HCT116 (cell line): Measurements from ENCODE around the gene MUC6. TPM values are rescaled to one million over a fixed set of nuclear protein-coding genes. Genes with fewer than 3 reads are reported as not detected.

Source experiments
- ATAC-seq: fragments of 200-7000 bp; cut with Tn5 transposase; 2 replicates; pipeline ENCODE4 v1.9.1; 2020; ENCODE audit warnings: mild to moderate bottlenecking, moderate library complexity
- BruUV-seq: library from RNA; stranded (reverse); fragments of 400-500 nt; replicated peaks from 2 replicates; lab custom pipeline; 2021; lab: Mats Ljungman, UMichigan
- CTCF ChIA-PET: fragments of 300-600 bp; sonication (Branson Sonifier 250); formaldehyde crosslinking; loops from one replicate; lab custom pipeline; 2021; ENCODE audit warnings: antibody characterized with exemption; lab: Charles Lee
- POLR2A ChIA-PET: fragments of 300-600, 350-600 bp; sonication (Branson Sonifier 250); formaldehyde crosslinking; loops from one replicate; lab custom pipeline; 2021; ENCODE audit warnings: antibody characterized with exemption; lab: Charles Lee
- RAD21 ChIA-PET, 2 experiments: fragments of 300-600 bp; sonication (Branson Sonifier 250); formaldehyde crosslinking; loops; one replicate each; lab custom pipeline; 2023; ENCODE audit warnings: low total read pairs in 2 of 2; ENCODE audit not compliant: uncharacterized antibody in 2 of 2, unreplicated experiment in 2 of 2, low non-redundant PET in 1 of 2; lab: Charles Lee
- DNase-seq: peaks from one replicate; pipeline ENCODE4 v3.0.0-alpha.2; 2010; ENCODE audit warnings: low read depth, low spot score
- H2AFZ ChIP-seq: fragments of 200-600 bp; shearing (Covaris generic), sonication (generic); 2 replicates; pipeline ENCODE4 v1.6.1; 2017; ENCODE audit warnings: low read depth, mixed run types, mixed read lengths, antibody characterized with exemption, low read length; ENCODE audit not compliant: poor library complexity, severe bottlenecking
- H3K27ac ChIP-seq: 2 replicates; pipeline ENCODE4 v1.5.1; 2012; ENCODE audit warnings: low read depth, low read length
- H3K27me3 ChIP-seq: fragments of 200-600 bp; sonication (generic); 2 replicates; pipeline ENCODE4 v1.6.1; 2016; ENCODE audit warnings: mixed run types, low read length, mixed read lengths; ENCODE audit not compliant: insufficient read depth
- H3K36me3 ChIP-seq, 2 experiments: fragments of 200-500 bp in 1 of 2; fragments of 200-600 bp in 1 of 2; sonication (Bioruptor generic) in 1 of 2; sonication (generic) in 1 of 2; 2 replicates each; pipeline versions ENCODE4 v1.5.1 to v1.6.1; 2014 to 2016; ENCODE audit warnings: low read length in 2 of 2, inconsistent platforms in 1 of 2, mixed read lengths in 1 of 2, mixed run types in 1 of 2; ENCODE audit not compliant: insufficient read depth in 2 of 2, control insufficient read depth in 1 of 2
- H3K4me1 ChIP-seq, 2 experiments: fragments of 200-600 bp in 1 of 2; sonication (generic) in 1 of 2; 2 replicates each; pipeline versions ENCODE4 v1.5.1 to v1.6.1; 2012 to 2017; ENCODE audit warnings: low read length in 2 of 2, inconsistent platforms in 1 of 2, mild to moderate bottlenecking in 1 of 2, mixed read lengths in 1 of 2, mixed run types in 1 of 2, moderate library complexity in 1 of 2; ENCODE audit not compliant: insufficient read depth in 2 of 2, control insufficient read depth in 1 of 2
- H3K4me2 ChIP-seq: fragments of 200-600 bp; sonication (generic); 2 replicates; pipeline ENCODE4 v1.6.1; 2017; ENCODE audit warnings: mixed run types, low read length, mixed read lengths
- H3K4me3 ChIP-seq, 2 experiments: fragments of 200-600 bp in 1 of 2; sonication (generic) in 1 of 2; replicated peaks in 1 of 2; 2 replicates each; pipeline ENCODE4 v1.5.1; 2011 to 2016; ENCODE audit warnings: low read length in 2 of 2, control low read depth in 1 of 2, low read depth in 1 of 2, mild to moderate bottlenecking in 1 of 2, mixed read lengths in 1 of 2, mixed run types in 1 of 2
- H3K79me2 ChIP-seq: fragments of 200-600 bp; sonication (generic); 2 replicates; pipeline ENCODE4 v1.6.1; 2017; ENCODE audit warnings: mild to moderate bottlenecking, mixed run types, low read length, moderate library complexity, mixed read lengths; ENCODE audit not compliant: insufficient read depth
- H3K9ac ChIP-seq: fragments of 200-600 bp; sonication (generic); 2 replicates; pipeline ENCODE4 v1.6.1; 2016; ENCODE audit warnings: low read length, mixed read lengths
- H3K9me2 ChIP-seq: fragments of 200-600 bp; sonication (generic), shearing (Covaris generic); 2 replicates; pipeline ENCODE4 v1.6.1; 2017; ENCODE audit warnings: mixed run types, mild to moderate bottlenecking, moderate library complexity; ENCODE audit not compliant: insufficient read depth
- H3K9me3 ChIP-seq, 2 experiments: fragments of 200-500 bp in 1 of 2; fragments of 200-600 bp in 1 of 2; sonication (Bioruptor generic) in 1 of 2; sonication (generic) in 1 of 2; 2 replicates each; pipeline ENCODE4 v1.6.1; 2014 to 2017; ENCODE audit warnings: low read length in 2 of 2, mixed read lengths in 2 of 2, inconsistent platforms in 1 of 2, low read depth in 1 of 2, mild to moderate bottlenecking in 1 of 2, mixed run types in 1 of 2, moderate library complexity in 1 of 2; ENCODE audit not compliant: control insufficient read depth in 1 of 2, insufficient read depth in 1 of 2
- H4K20me1 ChIP-seq: fragments of 200-600 bp; sonication (generic), shearing (Covaris generic); 2 replicates; pipeline ENCODE4 v1.6.1; 2017; ENCODE audit warnings: mixed run types, mild to moderate bottlenecking, moderate library complexity; ENCODE audit not compliant: insufficient read depth
- ELF1 ChIP-seq: IDR thresholded peaks from 2 replicates; pipeline ENCODE4 v1.6.1; 2012; ENCODE audit warnings: low read depth, borderline replicate concordance
- EZH2 ChIP-seq: fragments of 200-600 bp; sonication (generic); IDR thresholded peaks from 2 replicates; pipeline ENCODE4 v1.6.1; 2017; ENCODE audit warnings: antibody characterized with exemption, mixed run types
- EZH2phosphoT487 ChIP-seq: fragments of 200-600 bp; IDR thresholded peaks from 2 replicates; pipeline ENCODE4 v1.6.1; 2018; ENCODE audit warnings: antibody characterized with exemption, borderline replicate concordance
- POLR2A ChIP-seq: IDR thresholded peaks from 2 replicates; pipeline ENCODE4 v1.7.0; 2011; ENCODE audit warnings: borderline replicate concordance; ENCODE audit not compliant: insufficient read depth, insufficient read length; ENCODE audit errors: extremely low read depth
- POLR2AphosphoS5 ChIP-seq: IDR thresholded peaks from 2 replicates; pipeline ENCODE4 v1.6.1; 2011; ENCODE audit warnings: mild to moderate bottlenecking, low read depth, low read length, moderate library complexity
- SIN3A ChIP-seq: IDR thresholded peaks from 2 replicates; pipeline ENCODE4 v1.6.1; 2012; ENCODE audit warnings: low read depth
- SP1 ChIP-seq: IDR thresholded peaks from 2 replicates; pipeline ENCODE4 v1.6.1; 2012; ENCODE audit warnings: low read depth
- SRF ChIP-seq: IDR thresholded peaks from 2 replicates; pipeline ENCODE4 v1.6.1; 2012; ENCODE audit warnings: low read depth
- TCF7L2 ChIP-seq: IDR thresholded peaks from 2 replicates; pipeline ENCODE4 v1.7.0; 2011; ENCODE audit warnings: borderline replicate concordance, inconsistent platforms; ENCODE audit not compliant: insufficient read depth, insufficient read length; ENCODE audit errors: extremely low read depth
- ZFX ChIP-seq: fragments of 450-650 bp; IDR thresholded peaks from 2 replicates; pipeline ENCODE4 v1.6.1; 2017
- ZNF274 ChIP-seq: fragments of 200-500 bp; sonication (Bioruptor generic); IDR thresholded peaks from 2 replicates; pipeline ENCODE4 v1.6.1; 2014; ENCODE audit warnings: mild to moderate bottlenecking, low read depth, low read length, inconsistent platforms
- intact Hi-C: fragments of 100-400 bp; cut with micrococcal nuclease; formaldehyde crosslinking; loops from 2 replicates; pipeline ENCODE4 v1.10.0; 2022
- total RNA-seq: library from RNA; stranded (reverse); gene quantifications from one replicate; pipeline ENCODE4 v1.2.1, GENCODE V29; 2021; ENCODE audit not compliant: unreplicated experiment
- TF ChIP-seq, protein P1 (sequence below): IDR thresholded peaks from 2 replicates; pipeline ENCODE4 v1.6.1; 2012

The MUC6 gene
- total RNA-seq, 1 experiment from 2014 or later: 0.02 TPM

DNA sequence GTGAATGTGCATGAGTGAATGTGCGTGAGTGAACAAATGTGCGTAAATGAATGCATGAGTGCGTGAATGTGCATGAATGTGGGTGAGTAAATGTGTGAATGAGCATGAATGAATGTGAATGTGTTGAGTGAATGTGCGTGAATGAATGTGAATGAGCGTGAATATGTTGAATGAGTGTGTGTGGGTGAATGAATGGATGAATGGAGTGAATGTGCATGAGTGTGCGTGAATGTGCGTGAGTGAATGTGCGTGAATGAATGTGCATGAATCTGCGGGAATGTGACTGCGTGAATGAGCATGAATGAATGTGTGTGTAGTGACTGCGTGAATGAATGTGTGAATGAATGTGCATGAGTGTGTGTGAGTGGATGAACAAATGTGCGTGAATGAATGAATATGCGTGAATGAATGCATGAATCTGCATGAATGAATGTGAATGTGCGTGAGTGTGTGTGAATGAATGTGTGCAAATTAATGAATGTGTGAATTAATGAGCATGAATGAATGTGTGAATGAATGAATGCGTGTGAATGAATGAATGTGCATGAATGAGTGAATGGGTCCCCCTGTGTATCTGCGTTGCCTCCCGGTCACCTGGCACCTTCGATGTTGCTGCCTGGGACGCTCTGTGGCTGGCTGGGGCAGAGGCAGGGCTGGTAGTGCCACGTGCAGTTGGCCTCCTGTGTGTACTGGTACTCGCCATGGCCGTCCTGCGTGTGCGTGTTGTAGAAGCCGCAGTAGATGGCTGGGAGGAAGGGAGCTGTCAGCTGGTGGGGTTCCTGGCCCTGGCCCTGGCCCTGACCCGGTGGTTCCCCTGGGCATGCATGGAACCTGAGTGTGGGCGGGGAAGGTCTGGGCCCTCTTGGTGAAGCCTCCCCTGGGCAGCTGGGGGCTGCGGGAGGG, 13.4 kb downstream of the MUC6 start:
- no peaks in the 10 kb centered on the region for H3K36me3 ChIP-seq
- ATAC-seq (no peak), DNase-seq (no peak)
- H3K27me3 ChIP-seq: no peaks in the 10 kb centered on the region
- no peaks in the 10 kb centered on the region for H3K4me1 ChIP-seq
- TF ChIP-seq POLR2A (no peak), TCF7L2 (no peak), SP1 (no peak), EZH2 (no peak), POLR2AphosphoS5 (no peak), ZFX (no peak), ZNF274 (no peak), EZH2phosphoT487 (no peak), SRF (no peak), SIN3A (no peak), ELF1 (no peak)
- TF ChIP-seq, protein P1, sequence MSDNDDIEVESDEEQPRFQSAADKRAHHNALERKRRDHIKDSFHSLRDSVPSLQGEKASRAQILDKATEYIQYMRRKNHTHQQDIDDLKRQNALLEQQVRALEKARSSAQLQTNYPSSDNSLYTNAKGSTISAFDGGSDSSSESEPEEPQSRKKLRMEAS: no peak
- H3K27ac ChIP-seq: no peak overlapping the region
- H3K9ac ChIP-seq: no peak overlapping the region
- ChIA-PET CTCF (no interaction called here), RAD21 (no interaction called here), POLR2A (no interaction called here)
- H3K4me3 ChIP-seq: no peak overlapping the region
- intact Hi-C loops: no loop called here
- H4K20me1 ChIP-seq: no peaks in the 10 kb centered on the region
- no peaks in the 10 kb centered on the region for H3K9me3 ChIP-seq
- no TSS peak for BruUV-seq
- H2AFZ ChIP-seq: no peak overlapping the region
- no peak overlapping the region for H3K4me2 ChIP-seq
- H3K9me2 ChIP-seq: no peaks in the 10 kb centered on the region
- no peaks in the 10 kb centered on the region for H3K79me2 ChIP-seq
